OCI-LY3 (cell line): ENCODE measurements around the gene RERE.

ENCODE experiments used
- H2AFZ ChIP-seq: fragments of 200-600, 300-600 bp; shearing (Covaris generic); 2 replicates; pipeline ENCODE4 v1.6.0; 2014; ENCODE audit warnings: antibody characterized with exemption, low read depth, low read length
- H3K27ac ChIP-seq: fragments of 200-600, 300-600 bp; sonication (generic); 2 replicates; pipeline ENCODE4 v1.5.1; 2014; ENCODE audit warnings: mild to moderate bottlenecking, low read length, moderate library complexity, mixed read lengths
- H3K27me3 ChIP-seq: fragments of 200-600, 300-600 bp; sonication (generic); 2 replicates; pipeline ENCODE4 v1.6.1; 2014; ENCODE audit warnings: low read depth, low read length, mixed read lengths
- H3K36me3 ChIP-seq: fragments of 200-600, 300-600 bp; sonication (generic); replicated peaks from 2 replicates; pipeline ENCODE3; 2014; ENCODE audit warnings: low read depth, low read length, mixed read lengths
- H3K4me1 ChIP-seq: fragments of 300-600, 200-600 bp; sonication (generic); 2 replicates; pipeline ENCODE4 v1.6.1; 2014; ENCODE audit warnings: low read length, mixed read lengths
- H3K4me2 ChIP-seq: fragments of 200-600, 300-600 bp; sonication (generic); 2 replicates; pipeline ENCODE4 v1.6.1; 2014; ENCODE audit warnings: low read length, mixed read lengths
- H3K4me3 ChIP-seq: fragments of 300-600, 200-600 bp; sonication (generic); 2 replicates; pipeline ENCODE4 v1.5.1; 2014; ENCODE audit warnings: antibody characterized with exemption, mild to moderate bottlenecking, low read length, moderate library complexity
- H3K79me2 ChIP-seq: fragments of 300-600, 200-600 bp; shearing (Covaris generic); 2 replicates; pipeline ENCODE4 v1.6.1; 2014; ENCODE audit warnings: mild to moderate bottlenecking, low read length, mixed read lengths
- H3K9ac ChIP-seq: fragments of 300-600, 200-600 bp; shearing (Covaris generic); 2 replicates; pipeline ENCODE4 v1.6.0; 2014; ENCODE audit warnings: mild to moderate bottlenecking, low read length, moderate library complexity
- H3K9me3 ChIP-seq: fragments of 200-600, 300-600 bp; shearing (Covaris generic); 2 replicates; pipeline ENCODE4 v1.6.1; 2014; ENCODE audit warnings: low read length, mixed read lengths; ENCODE audit not compliant: insufficient read depth
- H4K20me1 ChIP-seq: fragments of 200-600, 300-600 bp; sonication (generic); 2 replicates; pipeline ENCODE4 v1.6.1; 2016; ENCODE audit warnings: low read length, mixed read lengths; ENCODE audit not compliant: insufficient read depth
- EZH2phosphoT487 ChIP-seq: fragments of 200-600 bp; shearing (Covaris generic); IDR thresholded peaks from 2 replicates; pipeline ENCODE4 v1.6.1; 2018; ENCODE audit warnings: antibody characterized with exemption, mixed run types, low read depth
- TF ChIP-seq, protein P1 (sequence below): fragments of 200-600, 300-600 bp; sonication (generic); IDR thresholded peaks from 2 replicates; pipeline ENCODE4 v1.5.1; 2014; ENCODE audit warnings: antibody characterized with exemption, low read length, low read depth

RERE gene

DNA sequence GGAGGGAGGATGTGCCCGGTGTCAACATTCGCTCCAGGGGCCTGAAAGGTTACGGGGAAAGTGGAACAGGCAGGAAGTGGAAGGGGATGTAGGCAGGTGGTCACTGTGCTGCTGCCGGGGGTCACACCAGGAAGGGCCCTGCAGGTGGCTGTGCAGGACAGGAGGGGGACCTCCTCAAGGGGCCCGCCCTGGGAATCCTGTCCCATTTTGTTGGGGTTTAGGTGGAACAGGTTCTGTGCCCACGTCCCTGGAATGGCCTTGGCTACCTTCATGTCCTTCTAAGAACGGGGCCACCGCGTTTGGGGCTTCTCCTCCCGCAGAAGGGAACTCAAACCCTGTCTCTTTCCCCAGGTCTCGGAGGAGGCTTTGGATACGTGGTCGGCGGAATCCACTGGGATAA lies 487.6 kb downstream of the RERE start:
- no peaks in the 10 kb centered on the region for H3K9me3 ChIP-seq
- no peak overlapping the region for H3K4me2 ChIP-seq
- H3K27me3 ChIP-seq = no peaks in the 10 kb centered on the region
- H3K4me3 ChIP-seq = no peak overlapping the region
- H3K36me3 ChIP-seq = no peaks in the 10 kb centered on the region
- no peaks in the 10 kb centered on the region for H3K79me2 ChIP-seq
- H4K20me1 ChIP-seq = no peaks in the 10 kb centered on the region
- no peak overlapping the region for H2AFZ ChIP-seq
- no peak overlapping the region for H3K9ac ChIP-seq
- H3K4me1 ChIP-seq = no peaks in the 10 kb centered on the region
- H3K27ac ChIP-seq = no peak overlapping the region
- TF ChIP-seq EZH2phosphoT487 = no peak
- TF ChIP-seq, protein P1, sequence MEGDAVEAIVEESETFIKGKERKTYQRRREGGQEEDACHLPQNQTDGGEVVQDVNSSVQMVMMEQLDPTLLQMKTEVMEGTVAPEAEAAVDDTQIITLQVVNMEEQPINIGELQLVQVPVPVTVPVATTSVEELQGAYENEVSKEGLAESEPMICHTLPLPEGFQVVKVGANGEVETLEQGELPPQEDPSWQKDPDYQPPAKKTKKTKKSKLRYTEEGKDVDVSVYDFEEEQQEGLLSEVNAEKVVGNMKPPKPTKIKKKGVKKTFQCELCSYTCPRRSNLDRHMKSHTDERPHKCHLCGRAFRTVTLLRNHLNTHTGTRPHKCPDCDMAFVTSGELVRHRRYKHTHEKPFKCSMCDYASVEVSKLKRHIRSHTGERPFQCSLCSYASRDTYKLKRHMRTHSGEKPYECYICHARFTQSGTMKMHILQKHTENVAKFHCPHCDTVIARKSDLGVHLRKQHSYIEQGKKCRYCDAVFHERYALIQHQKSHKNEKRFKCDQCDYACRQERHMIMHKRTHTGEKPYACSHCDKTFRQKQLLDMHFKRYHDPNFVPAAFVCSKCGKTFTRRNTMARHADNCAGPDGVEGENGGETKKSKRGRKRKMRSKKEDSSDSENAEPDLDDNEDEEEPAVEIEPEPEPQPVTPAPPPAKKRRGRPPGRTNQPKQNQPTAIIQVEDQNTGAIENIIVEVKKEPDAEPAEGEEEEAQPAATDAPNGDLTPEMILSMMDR = no peak

DNA sequence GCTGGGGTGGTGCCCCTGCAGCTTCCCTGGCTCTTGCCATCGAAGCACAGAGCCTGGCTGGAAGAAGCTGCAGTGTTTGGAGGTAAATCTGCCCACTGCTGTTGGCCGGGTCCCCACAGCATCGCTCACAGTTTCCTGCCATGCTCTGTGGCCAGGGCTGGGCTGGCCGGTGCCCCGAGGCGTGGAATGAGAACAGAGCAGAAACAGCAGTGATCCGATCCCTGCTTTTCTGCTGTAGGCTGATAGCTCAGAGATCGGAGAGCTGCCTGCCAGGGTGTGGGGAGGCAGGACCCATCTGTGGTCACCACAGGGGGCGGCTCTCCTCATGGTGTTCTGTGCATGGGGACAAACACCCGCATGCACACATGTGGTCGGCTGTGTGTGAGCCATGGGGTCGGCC lies 488.0 kb downstream of the RERE start:
- no peaks in the 10 kb centered on the region for H3K36me3 ChIP-seq
- no peak overlapping the region for H3K4me2 ChIP-seq
- H3K27me3 ChIP-seq = no peaks in the 10 kb centered on the region
- no peaks in the 10 kb centered on the region for H4K20me1 ChIP-seq
- no peak overlapping the region for H3K9ac ChIP-seq
- H3K27ac ChIP-seq = no peak overlapping the region
- H3K4me1 ChIP-seq = no peaks in the 10 kb centered on the region
- H3K79me2 ChIP-seq = no peaks in the 10 kb centered on the region
- H3K9me3 ChIP-seq = no peaks in the 10 kb centered on the region
- H3K4me3 ChIP-seq = no peak overlapping the region
- no peak overlapping the region for H2AFZ ChIP-seq
- TF ChIP-seq, protein P1 = no peak

DNA sequence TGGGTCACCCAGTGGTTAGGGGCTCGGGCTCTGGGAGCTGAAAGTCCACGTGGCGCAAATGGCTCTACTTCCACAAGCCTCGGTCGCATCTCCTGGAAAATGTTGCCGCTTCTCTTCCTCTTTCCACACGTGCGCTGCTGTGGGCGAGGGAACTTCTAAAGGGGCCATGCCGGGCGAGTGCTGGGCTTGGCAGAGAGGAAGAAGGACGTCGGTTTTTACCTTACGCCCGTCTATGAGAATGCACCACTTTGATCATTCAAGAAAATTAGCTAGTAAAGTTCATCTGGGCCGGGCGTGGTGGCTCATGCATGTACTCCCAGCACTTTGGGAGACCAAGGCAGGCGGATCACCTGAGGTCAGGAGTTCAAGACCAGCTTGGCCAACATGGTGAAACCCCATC lies 489.2 kb downstream of the RERE start:
- no peak for TF ChIP-seq EZH2phosphoT487
- TF ChIP-seq, protein P1 = no peak
- H3K9ac ChIP-seq = no peak overlapping the region
- no peak overlapping the region for H3K4me2 ChIP-seq
- H2AFZ ChIP-seq = no peak overlapping the region
- no peaks in the 10 kb centered on the region for H3K36me3 ChIP-seq
- H3K27me3 ChIP-seq = no peaks in the 10 kb centered on the region
- H3K79me2 ChIP-seq = no peaks in the 10 kb centered on the region
- no peaks in the 10 kb centered on the region for H4K20me1 ChIP-seq
- H3K27ac ChIP-seq = no peak overlapping the region
- H3K9me3 ChIP-seq = no peaks in the 10 kb centered on the region
- no peak overlapping the region for H3K4me3 ChIP-seq
- H3K4me1 ChIP-seq = no peaks in the 10 kb centered on the region

DNA sequence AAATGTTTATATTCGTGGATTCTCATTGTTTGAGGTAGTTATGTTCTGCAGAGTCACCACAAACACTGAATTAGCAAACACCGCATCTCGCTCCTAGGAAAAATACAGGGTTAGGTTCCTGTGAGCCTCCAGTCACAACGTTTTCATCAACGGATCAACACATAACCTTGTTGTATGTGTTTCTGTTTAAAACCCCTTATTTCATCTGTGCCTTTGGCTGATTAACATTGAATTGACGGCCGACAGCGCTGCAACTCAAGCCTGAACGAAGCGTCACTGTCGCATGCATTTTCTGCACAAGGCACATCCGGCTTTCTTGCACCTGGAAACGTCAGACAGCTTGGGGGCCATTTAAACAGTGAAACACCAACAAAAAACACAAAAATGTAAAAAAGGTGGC lies 491.2 kb downstream of the RERE start:
- Histone ChIP-seq H3K9me3 (no peaks in the 10 kb centered on the region), H3K36me3 (no peaks in the 10 kb centered on the region), H4K20me1 (no peaks in the 10 kb centered on the region), H3K9ac (no peak overlapping the region), H3K4me2 (no peak overlapping the region), H3K79me2 (no peaks in the 10 kb centered on the region), H3K27me3 (no peaks in the 10 kb centered on the region), H3K27ac (no peak overlapping the region), H3K4me1 (no peaks in the 10 kb centered on the region), H3K4me3 (no peak overlapping the region), H2AFZ (no peak overlapping the region)
- TF ChIP-seq, protein P1 = no peak
- TF ChIP-seq EZH2phosphoT487 = no peak
